ENCODE data around the gene MXRA8. TPM values are rescaled to one million over a fixed set of nuclear protein-coding genes. Genes with fewer than 3 reads are reported as not detected.

Gene MXRA8
- total and polyA plus RNA-seq, 9 of the 15 experiments (the other 6 are each of a cell fraction or from before 2014, with no cell fraction given) = 0.66 to 11.3 (median 6.3) TPM

DNA sequence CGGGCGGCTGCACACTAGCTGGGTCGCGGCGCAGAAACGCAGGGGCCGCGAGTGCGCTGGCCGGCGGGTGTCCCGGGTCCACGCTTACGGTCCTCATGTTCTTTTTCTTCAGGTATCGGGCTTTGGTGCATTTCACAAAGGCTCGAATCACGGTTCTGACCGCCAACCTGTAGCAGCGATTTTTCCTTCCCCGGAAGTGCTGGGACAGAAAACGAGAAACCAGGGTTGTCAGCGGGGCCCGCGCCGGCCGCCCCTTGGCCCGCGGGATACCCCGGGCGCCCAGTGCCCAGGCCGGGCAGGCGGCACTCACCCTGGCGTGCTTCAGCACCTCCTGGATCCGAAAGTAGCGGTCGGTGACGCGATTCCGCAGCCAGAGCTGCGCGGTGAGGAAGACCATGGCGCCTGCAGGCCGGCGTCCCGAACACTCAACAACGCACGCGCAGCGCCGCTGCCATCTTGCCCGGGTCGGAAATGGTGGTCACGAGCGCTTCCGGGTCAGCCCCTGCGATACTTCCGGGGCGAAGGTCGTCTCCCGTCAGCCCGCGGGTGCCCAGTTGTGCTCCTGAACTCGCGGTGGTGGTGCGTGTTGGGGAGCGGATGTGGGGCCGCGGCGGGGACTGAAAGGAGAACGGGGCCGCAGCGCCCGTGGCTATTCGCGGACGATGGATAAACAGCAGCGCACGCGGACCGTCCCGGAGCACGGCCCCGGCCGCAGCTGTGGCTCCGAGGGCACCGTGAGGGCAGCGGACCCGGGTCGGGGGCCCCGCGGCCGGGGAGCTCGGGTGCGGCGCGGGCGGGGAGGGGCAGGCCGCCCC, 48.7 kb upstream of the MXRA8 start, which contains the start of gene MRPL20 (continued):
- TF ChIP-seq PHF20 (IDR thresholded peaks at IDR 0.05; ENCODE audit: partially characterized antibody) (peak; percentile 99), THRAP3 (IDR thresholded peaks at IDR 0.05; ENCODE audit: borderline replicate concordance) (peak; percentile 78; the same call in 1 of the 2 replicates), ETS1 (conservative IDR thresholded peaks at IDR 0.05; ENCODE audit: control insufficient read depth, low read depth, low read length) (peak; percentile 92), RBM22 (IDR thresholded peaks at IDR 0.05; ENCODE audit: low read depth, low read length, poor library complexity, severe bottlenecking) (peak; percentile 38), TCFL5 (CRISPR knock-in tag; conservative IDR thresholded peaks at IDR 0.05) (no peak), TSHZ1 (CRISPR knock-in tag; IDR thresholded peaks at IDR 0.05) (no peak), TAF7 (tag; IDR thresholded peaks at IDR 0.05) (peak; percentile 92), CXXC5 (CRISPR knock-in tag; IDR thresholded peaks at IDR 0.05) (peak; percentile 92), PHF8 (IDR thresholded peaks at IDR 0.05; ENCODE audit: borderline replicate concordance, low read length) (peak; percentile 94), XRCC4 (IDR thresholded peaks at IDR 0.05; ENCODE audit: extremely low read depth, insufficient read depth, insufficient read length) (no peak), ZNF609 (CRISPR knock-in tag; IDR thresholded peaks at IDR 0.05; ENCODE audit: borderline replicate concordance) (no peak), ZC3H4 (CRISPR knock-in tag; IDR thresholded peaks at IDR 0.05; ENCODE audit: borderline replicate concordance) (no peak), SP2 (IDR thresholded peaks at IDR 0.05; ENCODE audit: extremely low read depth, low read depth, low read length, poor library complexity, severe bottlenecking) (no peak)
- TF ChIP-seq, protein P1, sequence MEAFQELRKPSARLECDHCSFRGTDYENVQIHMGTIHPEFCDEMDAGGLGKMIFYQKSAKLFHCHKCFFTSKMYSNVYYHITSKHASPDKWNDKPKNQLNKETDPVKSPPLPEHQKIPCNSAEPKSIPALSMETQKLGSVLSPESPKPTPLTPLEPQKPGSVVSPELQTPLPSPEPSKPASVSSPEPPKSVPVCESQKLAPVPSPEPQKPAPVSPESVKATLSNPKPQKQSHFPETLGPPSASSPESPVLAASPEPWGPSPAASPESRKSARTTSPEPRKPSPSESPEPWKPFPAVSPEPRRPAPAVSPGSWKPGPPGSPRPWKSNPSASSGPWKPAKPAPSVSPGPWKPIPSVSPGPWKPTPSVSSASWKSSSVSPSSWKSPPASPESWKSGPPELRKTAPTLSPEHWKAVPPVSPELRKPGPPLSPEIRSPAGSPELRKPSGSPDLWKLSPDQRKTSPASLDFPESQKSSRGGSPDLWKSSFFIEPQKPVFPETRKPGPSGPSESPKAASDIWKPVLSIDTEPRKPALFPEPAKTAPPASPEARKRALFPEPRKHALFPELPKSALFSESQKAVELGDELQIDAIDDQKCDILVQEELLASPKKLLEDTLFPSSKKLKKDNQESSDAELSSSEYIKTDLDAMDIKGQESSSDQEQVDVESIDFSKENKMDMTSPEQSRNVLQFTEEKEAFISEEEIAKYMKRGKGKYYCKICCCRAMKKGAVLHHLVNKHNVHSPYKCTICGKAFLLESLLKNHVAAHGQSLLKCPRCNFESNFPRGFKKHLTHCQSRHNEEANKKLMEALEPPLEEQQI (IDR thresholded peaks at IDR 0.05) = 0 out of 2 replicates have a peak, but pooled peaks have one; percentile 20
